Vagina (tissue), 2 donors: Measurements from ENCODE around the gene RBM5. TPM values are rescaled to one million over a fixed set of nuclear protein-coding genes. Genes with fewer than 3 reads are reported as not detected.

Source experiments
- DNase-seq, 2 donors: peaks; one replicate each; pipeline ENCODE4 v3.0.0-alpha.2; 2017; ENCODE audit errors: extremely low spot score in 2 of 2
- H3K27ac ChIP-seq: fragments of 200-600 bp; sonication (generic); one replicate; pipeline ENCODE4 v1.5.1; 2019
- H3K27me3 ChIP-seq: fragments of 200-600 bp; sonication (generic); one replicate; pipeline ENCODE4 v1.5.1; 2019
- H3K36me3 ChIP-seq, 2 donors: fragments of 200-600 bp; sonication (generic); one replicate each; pipeline ENCODE4 v1.5.1; 2017 to 2019
- H3K4me1 ChIP-seq: fragments of 200-600 bp; sonication (generic); one replicate; pipeline ENCODE4 v1.5.1; 2019
- H3K4me3 ChIP-seq, 2 donors: fragments of 200-600 bp; sonication (generic); 1 replicate in 1 of 2; 2 replicates in 1 of 2; pipeline ENCODE4 v1.5.1; 2016 to 2019
- H3K9me3 ChIP-seq: fragments of 200-600 bp; sonication (generic); one replicate; pipeline ENCODE4 v1.5.1; 2019
- CTCF ChIP-seq, 3 experiments: fragments of 450-650 bp in 2 of 3; fragments of 200-600 bp in 1 of 3; sonication (generic) in 1 of 3; IDR thresholded peaks; one replicate each; pipeline ENCODE4 v1.5.1; 2017 to 2019; ENCODE audit warnings: antibody characterized with exemption in 3 of 3, mild to moderate bottlenecking in 2 of 3, moderate library complexity in 2 of 3
- POLR2A ChIP-seq, 2 donors: fragments of 450-650 bp; IDR thresholded peaks; one replicate each; pipeline ENCODE4 v1.6.1; 2017; ENCODE audit warnings: antibody characterized with exemption in 2 of 2, mild to moderate bottlenecking in 2 of 2, moderate library complexity in 2 of 2
- POLR2AphosphoS5 ChIP-seq, 2 donors: sonication (generic); formaldehyde crosslinking; IDR thresholded peaks; one replicate each; pipeline ENCODE4 v1.9.0; 2017; ENCODE audit warnings: antibody characterized with exemption in 2 of 2, mild to moderate bottlenecking in 2 of 2, low read depth in 1 of 2; ENCODE audit not compliant: insufficient read depth in 1 of 2
- intact Hi-C: fragments of 100-400 bp; cut with DNase I; formaldehyde crosslinking; loops from one replicate; pipeline ENCODE4 v1.15.1; 2023
- total RNA-seq: library from RNA; depleted of rRNA; stranded (reverse); fragments of >200 nt; gene quantifications from one replicate; pipeline ENCODE4 v1.2.3, GENCODE V29; 2016

Gene RBM5
- total RNA-seq, 1 donor from 2014 or later: 271 TPM

GRCh38 chr3:50123394-50124051, 34.8 kb downstream of the RBM5 start:
- no peak for TF ChIP-seq POLR2A (IDR thresholded peaks at IDR 0.05)
- Histone ChIP-seq H3K36me3 (peaks cover 3 to 11% of the 10 kb centered on the region in 2 donors), H3K4me3 (no peak overlapping the region), H3K4me1 (peaks cover 51% of the 10 kb centered on the region), H3K9me3 (no peaks in the 10 kb centered on the region), H3K27me3 (no peaks in the 10 kb centered on the region), H3K27ac (no peak overlapping the region)
- DNase-seq: no peak
- intact Hi-C loops: loop anchor here (10.0 kb wide), 1 partner anchor 151 kb away; the partner anchor contains the start of gene LSMEM2

GRCh38 chr3:50124052-50124799, 35.5 kb downstream of the RBM5 start:
- Histone ChIP-seq H3K27me3 (no peaks in the 10 kb centered on the region), H3K36me3 (peaks cover 0 to 10% of the 10 kb centered on the region in 2 donors), H3K9me3 (no peaks in the 10 kb centered on the region), H3K4me1 (peaks cover 51% of the 10 kb centered on the region), H3K27ac (no peak overlapping the region), H3K4me3 (no peak overlapping the region)
- TF ChIP-seq CTCF (IDR thresholded peaks at IDR 0.05): no peak
- no peak for TF ChIP-seq POLR2A (IDR thresholded peaks at IDR 0.05)
- TF ChIP-seq POLR2AphosphoS5 (IDR thresholded peaks at IDR 0.05; ENCODE audit: insufficient read depth in 1 of 2, low read depth in 1 of 2): no peak
- DNase-seq: no peak
- intact Hi-C loops: loop anchor here (10.0 kb wide), 1 partner anchor 151 kb away; the partner anchor contains the start of gene LSMEM2

GRCh38 chr3:50124800-50125178, 36.1 kb downstream of the RBM5 start:
- no peak overlapping the region for H3K4me3 ChIP-seq
- intact Hi-C loops: loop anchor here (10.0 kb wide), 1 partner anchor 150 kb away; the partner anchor contains the start of gene LSMEM2
- TF ChIP-seq POLR2AphosphoS5 (IDR thresholded peaks at IDR 0.05; ENCODE audit: insufficient read depth in 1 of 2, low read depth in 1 of 2) (no peak), POLR2A (IDR thresholded peaks at IDR 0.05) (no peak), CTCF (IDR thresholded peaks at IDR 0.05) (no peak)
- DNase-seq: no peak
- H3K9me3 ChIP-seq: no peaks in the 10 kb centered on the region
- H3K4me1 ChIP-seq: peaks cover 51% of the 10 kb centered on the region
- no peak overlapping the region for H3K27ac ChIP-seq
- no peaks in the 10 kb centered on the region for H3K27me3 ChIP-seq
- peaks cover 0 to 4% of the 10 kb centered on the region in 2 donors for H3K36me3 ChIP-seq

GRCh38 chr3:50125541-50126286, 37.0 kb downstream of the RBM5 start:
- H3K27me3 ChIP-seq: no peaks in the 10 kb centered on the region
- no peaks in the 10 kb centered on the region for H3K36me3 ChIP-seq
- H3K27ac ChIP-seq: no peak overlapping the region
- H3K4me1 ChIP-seq: peaks cover 51% of the 10 kb centered on the region
- no peak for TF ChIP-seq POLR2A (IDR thresholded peaks at IDR 0.05)
- TF ChIP-seq CTCF (IDR thresholded peaks at IDR 0.05): no peak
- no peak for TF ChIP-seq POLR2AphosphoS5 (IDR thresholded peaks at IDR 0.05; ENCODE audit: insufficient read depth in 1 of 2, low read depth in 1 of 2)
- intact Hi-C loops: loop anchor here (10.0 kb wide), 1 partner anchor 149 kb away; the partner anchor contains the start of gene LSMEM2
- DNase-seq: no peak
- no peak overlapping the region for H3K4me3 ChIP-seq
- H3K9me3 ChIP-seq: no peaks in the 10 kb centered on the region
